H9 (cell line): ENCODE measurements around the gene CMTM4. TPM values are rescaled to one million over a fixed set of nuclear protein-coding genes. Genes with fewer than 3 reads are reported as not detected.

Source experiments
- DNase-seq: peaks from one replicate; pipeline ENCODE4 v3.0.0-alpha.2; 2017
- H2AFZ ChIP-seq: one replicate; pipeline ENCODE4 v1.6.1; 2013; ENCODE audit warnings: mild to moderate bottlenecking, low read length, control low read depth, moderate library complexity
- H2AK5ac ChIP-seq: 2 replicates; pipeline ENCODE4 v1.6.1; 2013; ENCODE audit warnings: low read length, control low read depth, mixed read lengths; ENCODE audit not compliant: insufficient read length
- H2BK120ac ChIP-seq: one replicate; pipeline ENCODE4 v1.6.1; 2013; ENCODE audit warnings: low read depth, mild to moderate bottlenecking, low read length, control low read depth, inconsistent platforms; ENCODE audit not compliant: poor library complexity, severe bottlenecking
- H2BK12ac ChIP-seq: 2 replicates; pipeline ENCODE4 v1.6.1; 2013; ENCODE audit warnings: low read length, control low read depth, mixed read lengths, low read depth; ENCODE audit not compliant: insufficient read length
- H2BK15ac ChIP-seq: 2 replicates; pipeline ENCODE4 v1.6.1; 2013; ENCODE audit warnings: low read depth, low read length, control low read depth
- H2BK20ac ChIP-seq: one replicate; pipeline ENCODE4 v1.6.1; 2013; ENCODE audit warnings: low read depth, mild to moderate bottlenecking, low read length, control low read depth, inconsistent platforms; ENCODE audit not compliant: poor library complexity, severe bottlenecking
- H2BK5ac ChIP-seq: 2 replicates; pipeline ENCODE4 v1.6.1; 2013; ENCODE audit warnings: low read length, control low read depth, mixed read lengths; ENCODE audit not compliant: insufficient read length
- H3K14ac ChIP-seq: 2 replicates; pipeline ENCODE4 v1.6.1; 2013; ENCODE audit warnings: low read length, control low read depth; ENCODE audit not compliant: insufficient read depth
- H3K18ac ChIP-seq: 2 replicates; pipeline ENCODE4 v1.6.1; 2013; ENCODE audit warnings: low read depth, mild to moderate bottlenecking, mixed read lengths, low read length, control low read depth; ENCODE audit not compliant: insufficient read length
- H3K23ac ChIP-seq: 2 replicates; pipeline ENCODE4 v1.6.1; 2013; ENCODE audit warnings: low read length, control low read depth, mixed read lengths, low read depth; ENCODE audit not compliant: insufficient read length
- H3K23me2 ChIP-seq: 2 replicates; pipeline ENCODE4 v1.6.1; 2013; ENCODE audit warnings: low read depth, mild to moderate bottlenecking, mixed read lengths, low read length, control low read depth; ENCODE audit not compliant: insufficient read length, poor library complexity, severe bottlenecking
- H3K27ac ChIP-seq: 2 replicates; pipeline ENCODE4 v1.5.1; 2013; ENCODE audit warnings: low read length, control low read depth, mixed read lengths, low read depth; ENCODE audit not compliant: insufficient read length
- H3K27me3 ChIP-seq: 2 replicates; pipeline ENCODE4 v1.6.1; 2013; ENCODE audit warnings: low read length, control low read depth, inconsistent platforms; ENCODE audit not compliant: insufficient read depth
- H3K4ac ChIP-seq: 2 replicates; pipeline ENCODE4 v1.6.1; 2013; ENCODE audit warnings: low read depth, mild to moderate bottlenecking, control low read depth, inconsistent platforms, low read length, moderate library complexity
- H3K4me1 ChIP-seq: 2 replicates; pipeline ENCODE4 v1.6.1; 2013; ENCODE audit warnings: low read length, control low read depth, inconsistent platforms; ENCODE audit not compliant: insufficient read depth
- H3K4me2 ChIP-seq: 2 replicates; pipeline ENCODE4 v1.6.1; 2013; ENCODE audit warnings: low read length, control low read depth, mixed read lengths; ENCODE audit not compliant: insufficient read length, insufficient read depth
- H3K56ac ChIP-seq: 2 replicates; pipeline ENCODE4 v1.6.1; 2013; ENCODE audit warnings: low read depth, mild to moderate bottlenecking, mixed read lengths, low read length, control low read depth; ENCODE audit not compliant: insufficient read length
- H3K79me1 ChIP-seq: 2 replicates; pipeline ENCODE4 v1.6.1; 2013; ENCODE audit warnings: low read depth, mild to moderate bottlenecking, moderate library complexity, low read length, control low read depth, inconsistent platforms; ENCODE audit not compliant: insufficient read depth, poor library complexity, severe bottlenecking
- H3K79me2 ChIP-seq: 2 replicates; pipeline ENCODE4 v1.6.1; 2013; ENCODE audit warnings: low read length, control low read depth, inconsistent platforms; ENCODE audit not compliant: insufficient read depth
- H3K9ac ChIP-seq: 2 replicates; pipeline ENCODE4 v1.6.1; 2013; ENCODE audit warnings: low read length, control low read depth, mixed read lengths; ENCODE audit not compliant: insufficient read length; ENCODE audit errors: extremely low read depth
- H3K9me3 ChIP-seq: one replicate; pipeline ENCODE4 v1.6.1; 2013; ENCODE audit warnings: low read depth, low read length, inconsistent platforms; ENCODE audit not compliant: control insufficient read depth
- H3T11ph ChIP-seq: one replicate; pipeline ENCODE4 v1.6.1; 2013; ENCODE audit warnings: mild to moderate bottlenecking, low read length, control low read depth, inconsistent platforms
- H4K20me1 ChIP-seq: one replicate; pipeline ENCODE4 v1.6.1; 2013; ENCODE audit not compliant: control insufficient read depth, insufficient read length, insufficient read depth
- H4K5ac ChIP-seq: 2 replicates; pipeline ENCODE4 v1.6.1; 2013; ENCODE audit warnings: low read depth, mild to moderate bottlenecking, mixed read lengths, low read length, control low read depth; ENCODE audit not compliant: insufficient read length
- H4K8ac ChIP-seq: replicated peaks from 2 replicates; pipeline ENCODE4 v1.6.1; 2013; ENCODE audit warnings: low read length, control low read depth, mixed read lengths, low read depth; ENCODE audit not compliant: insufficient read length
- H4K91ac ChIP-seq: 2 replicates; pipeline ENCODE4 v1.6.1; 2013; ENCODE audit warnings: low read depth, mild to moderate bottlenecking, moderate library complexity, mixed read lengths, low read length, control low read depth; ENCODE audit not compliant: insufficient read length
- H3K27ac Mint-ChIP-seq, 3 experiments: 2 replicates in 2 of 3; 3 replicates in 1 of 3; pipeline ENCODE4 v1.8.0; 2020 to 2021; ENCODE audit warnings: mixed read lengths in 3 of 3, mild to moderate bottlenecking in 1 of 3, moderate library complexity in 1 of 3
- H3K27me3 Mint-ChIP-seq: 2 replicates; pipeline ENCODE4 v1.8.0; 2021; ENCODE audit warnings: low read depth, mild to moderate bottlenecking, moderate library complexity, mixed read lengths
- H3K36me3 Mint-ChIP-seq, 3 experiments: 2 replicates in 2 of 3; 3 replicates in 1 of 3; pipeline ENCODE4 v1.8.0; 2020 to 2021; ENCODE audit warnings: low read depth in 3 of 3, mixed read lengths in 3 of 3; ENCODE audit not compliant: insufficient read depth in 1 of 3
- H3K4me1 Mint-ChIP-seq, 2 experiments: 2 replicates each; pipeline ENCODE4 v1.8.0; 2020; ENCODE audit warnings: mixed read lengths in 2 of 2
- H3K4me3 Mint-ChIP-seq, 2 experiments: 2 replicates in 1 of 2; 3 replicates in 1 of 2; pipeline ENCODE4 v1.8.0; 2020 to 2021; ENCODE audit warnings: mild to moderate bottlenecking in 2 of 2, mixed read lengths in 2 of 2, moderate library complexity in 1 of 2
- H3K9me3 Mint-ChIP-seq, 2 experiments: 2 replicates in 1 of 2; 3 replicates in 1 of 2; pipeline ENCODE4 v1.8.0; 2020; ENCODE audit warnings: mild to moderate bottlenecking in 2 of 2, mixed read lengths in 2 of 2, moderate library complexity in 1 of 2
- CTCF ChIP-seq: fragments of 200-600 bp; sonication (generic); conservative IDR thresholded peaks from 3 replicates; pipeline ENCODE4 v1.8.0; 2021; ENCODE audit warnings: antibody characterized with exemption, mild to moderate bottlenecking
- WGBS: extraction: QIAGEN DNeasy Blood & Tissue Kit; methylation state at CpG from one replicate; pipeline ENCODE4 v1.1.7; 2013; ENCODE audit warnings: missing lambda C conversion rate, low lambda C conversion rate, mixed read lengths; ENCODE audit not compliant: insufficient read length; ENCODE audit errors: extremely low coverage; 5-methylcytosine and 5-hydroxymethylcytosine counted together
- total RNA-seq: library from RNA; stranded (reverse); gene quantifications from 2 replicates; pipeline ENCODE4 v1.2.1, GENCODE V29; 2021

CMTM4 gene
- total RNA-seq, 1 experiment from 2014 or later = 40.5 TPM

GRCh38 chr16:66574081-66574480 lies 122.5 kb downstream of the CMTM4 start:
- no peak overlapping the region for H3K27ac Mint-ChIP-seq

More at GRCh38 chr16:66574081-66574480, 122.5 kb downstream of the CMTM4 start:
- no peak overlapping the region for H2AFZ ChIP-seq
- Mint-ChIP-seq H3K36me3 (no peaks in the 10 kb centered on the region), H3K4me1 (peaks cover 4 to 7% of the 10 kb centered on the region in 2 experiments), H3K9me3 (no peaks in the 10 kb centered on the region), H3K27me3 (peaks cover 21% of the 10 kb centered on the region), H3K4me3 (no peak overlapping the region)
- no peak overlapping the region for H4K5ac ChIP-seq
- H3K79me1 ChIP-seq = no peaks in the 10 kb centered on the region
- H3K27ac ChIP-seq = no peak overlapping the region
- no peaks in the 10 kb centered on the region for H3K23me2 ChIP-seq
- no peak overlapping the region for H2BK12ac ChIP-seq
- no peak overlapping the region for H2BK15ac ChIP-seq
- H3K56ac ChIP-seq = no peak overlapping the region
- H3K4ac ChIP-seq = no peak overlapping the region
- H3K4me2 ChIP-seq = no peak overlapping the region
- no peak overlapping the region for H3K23ac ChIP-seq
- no peak overlapping the region for H3K14ac ChIP-seq
- H2BK20ac ChIP-seq = no peak overlapping the region
- no peak overlapping the region for H2BK5ac ChIP-seq
- no peak for DNase-seq
- H3T11ph ChIP-seq = no peak overlapping the region
- H4K20me1 ChIP-seq = no peaks in the 10 kb centered on the region
- no CpG with 5 or more reads among the region's 1 CpG for WGBS
- H4K8ac ChIP-seq = no peak overlapping the region
- no peak overlapping the region for H3K18ac ChIP-seq
- no peak overlapping the region for H3K9ac ChIP-seq
- H3K79me2 ChIP-seq = no peaks in the 10 kb centered on the region
- no peak overlapping the region for H2BK120ac ChIP-seq
- peaks cover 13% of the 10 kb centered on the region; the same call in 1 of the 2 replicates for H3K27me3 ChIP-seq
- no peak overlapping the region for H2AK5ac ChIP-seq
- no peaks in the 10 kb centered on the region for H3K9me3 ChIP-seq
- TF ChIP-seq CTCF = no peak
- no peak overlapping the region for H4K91ac ChIP-seq
- H3K4me1 ChIP-seq = no peaks in the 10 kb centered on the region
